HEK293 (cell line): ENCODE data around the gene IL17C.

Experiments used
- CTCF ChIA-PET: fragments of 350-600 bp; formaldehyde crosslinking; extraction: SDS; loops from one replicate; lab custom pipeline; 2021; ENCODE audit warnings: antibody characterized with exemption; lab: Yijun Ruan, JAX
- POLR2A ChIA-PET: fragments of 300-600 bp; formaldehyde crosslinking; extraction: SDS; loops from one replicate; lab custom pipeline; 2020; ENCODE audit warnings: antibody characterized with exemption, inconsistent platforms; lab: Yijun Ruan, JAX
- H3K27ac ChIP-seq: fragments of 200-500 bp; sonication (Bioruptor generic); 2 replicates; pipeline ENCODE4 v1.5.1; 2014; ENCODE audit warnings: low read depth, low read length, control low read depth, inconsistent platforms; ENCODE audit errors: extremely low read depth
- H3K36me3 ChIP-seq, 2 experiments: fragments of 200-500 bp in 1 of 2; sonication (Bioruptor generic) in 1 of 2; 1 replicate in 1 of 2; 2 replicates in 1 of 2; pipeline ENCODE4 v1.5.1; 2014 to 2017; ENCODE audit warnings: inconsistent platforms in 2 of 2, low read length in 2 of 2; ENCODE audit not compliant: control insufficient read depth in 2 of 2, insufficient read depth in 1 of 2
- H3K4me1 ChIP-seq: fragments of 200-500 bp; sonication (Bioruptor generic); 2 replicates; pipeline ENCODE4 v1.5.1; 2014; ENCODE audit warnings: mild to moderate bottlenecking, low read length, inconsistent platforms; ENCODE audit not compliant: control insufficient read depth, insufficient read depth
- H3K4me3 ChIP-seq: 2 replicates; pipeline ENCODE4 v1.5.1; 2011; ENCODE audit warnings: low read depth, mild to moderate bottlenecking, control low read depth, low read length, moderate library complexity
- H3K9me3 ChIP-seq: fragments of 200-500 bp; sonication (Bioruptor generic); 2 replicates; pipeline ENCODE4 v1.5.1; 2014; ENCODE audit warnings: low read depth, low read length, inconsistent platforms; ENCODE audit not compliant: control insufficient read depth, insufficient read depth
- BCL6B ChIP-seq: fragments of 450-650 bp; formaldehyde crosslinking; IDR thresholded peaks from 2 replicates; pipeline ENCODE4 v1.5.1; 2017; ENCODE audit warnings: missing biosample characterization, missing genetic modification characterization
- GLIS2 ChIP-seq: fragments of 450-650 bp; formaldehyde crosslinking; IDR thresholded peaks from 2 replicates; pipeline ENCODE4 v1.5.1; 2016; ENCODE audit warnings: missing biosample characterization, missing genetic modification characterization
- HOXD13 ChIP-seq: sonication (generic); formaldehyde crosslinking; IDR thresholded peaks from 2 replicates; pipeline ENCODE4 v1.8.0; 2022; ENCODE audit warnings: missing genetic modification reagents, borderline replicate concordance
- KLF10 ChIP-seq: fragments of 450-650 bp; IDR thresholded peaks from 2 replicates; pipeline ENCODE4 v1.5.1; 2018; ENCODE audit warnings: missing biosample characterization, mild to moderate bottlenecking, missing genetic modification characterization
- OVOL3 ChIP-seq: fragments of 450-650 bp; formaldehyde crosslinking; IDR thresholded peaks from 2 replicates; pipeline ENCODE4 v1.5.1; 2016; ENCODE audit warnings: missing biosample characterization, missing genetic modification characterization
- ZBTB1 ChIP-seq: fragments of 450-650 bp; formaldehyde crosslinking; IDR thresholded peaks from 2 replicates; pipeline ENCODE4 v1.5.1; 2016; ENCODE audit warnings: missing biosample characterization, missing genetic modification characterization
- ZBTB48 ChIP-seq: fragments of 450-650 bp; formaldehyde crosslinking; IDR thresholded peaks from 2 replicates; pipeline ENCODE4 v1.5.1; 2016; ENCODE audit warnings: missing biosample characterization, missing genetic modification characterization
- ZBTB8A ChIP-seq: fragments of 450-650 bp; formaldehyde crosslinking; IDR thresholded peaks from 2 replicates; pipeline ENCODE4 v1.5.1; 2016; ENCODE audit warnings: missing biosample characterization, missing genetic modification characterization
- ZFHX2 ChIP-seq: fragments of 450-650 bp; formaldehyde crosslinking; conservative IDR thresholded peaks from 2 replicates; pipeline ENCODE4 v1.5.1; 2016; ENCODE audit warnings: missing biosample characterization, missing genetic modification characterization
- ZNF19 ChIP-seq: fragments of 450-650 bp; formaldehyde crosslinking; IDR thresholded peaks from 2 replicates; pipeline ENCODE4; 2016; ENCODE audit warnings: missing biosample characterization, missing genetic modification characterization, low read depth
- ZNF202 ChIP-seq: fragments of 450-650 bp; formaldehyde crosslinking; IDR thresholded peaks from 2 replicates; pipeline ENCODE4 v1.5.1; 2016; ENCODE audit warnings: missing biosample characterization, missing genetic modification characterization, borderline replicate concordance
- ZNF311 ChIP-seq: fragments of 450-650 bp; formaldehyde crosslinking; IDR thresholded peaks from 2 replicates; pipeline ENCODE4 v1.5.1; 2017; ENCODE audit warnings: missing biosample characterization, missing genetic modification characterization, borderline replicate concordance
- ZNF366 ChIP-seq: fragments of 450-650 bp; formaldehyde crosslinking; conservative IDR thresholded peaks from 2 replicates; pipeline ENCODE4 v1.5.1; 2016; ENCODE audit warnings: missing biosample characterization, missing genetic modification characterization
- ZNF391 ChIP-seq: fragments of 450-650 bp; formaldehyde crosslinking; IDR thresholded peaks from 2 replicates; pipeline ENCODE4 v1.5.1; 2016; ENCODE audit warnings: low read depth, missing biosample characterization, missing genetic modification characterization, borderline replicate concordance
- ZNF560 ChIP-seq: fragments of 450-650 bp; formaldehyde crosslinking; IDR thresholded peaks from 2 replicates; pipeline ENCODE4 v1.5.1; 2017; ENCODE audit warnings: missing biosample characterization, missing genetic modification characterization, borderline replicate concordance
- ZNF701 ChIP-seq: fragments of 450-650 bp; formaldehyde crosslinking; IDR thresholded peaks from 2 replicates; pipeline ENCODE4 v1.5.1; 2016; ENCODE audit warnings: missing biosample characterization, missing genetic modification characterization
- ZNF830 ChIP-seq: fragments of 450-650 bp; IDR thresholded peaks from 2 replicates; pipeline ENCODE4 v1.5.0; 2018; ENCODE audit warnings: missing biosample characterization, missing genetic modification characterization, low read depth, mild to moderate bottlenecking, moderate library complexity
- ZNF837 ChIP-seq: fragments of 450-650 bp; formaldehyde crosslinking; IDR thresholded peaks from 2 replicates; pipeline ENCODE4 v1.5.1; 2016; ENCODE audit warnings: missing biosample characterization, missing genetic modification characterization
- TF ChIP-seq, protein P1 (sequence below): fragments of 450-650 bp; formaldehyde crosslinking; IDR thresholded peaks from 2 replicates; pipeline ENCODE4 v1.5.1; 2016; ENCODE audit warnings: missing biosample characterization, missing genetic modification characterization
- TF ChIP-seq, protein P2 (sequence below): fragments of 450-650 bp; formaldehyde crosslinking; IDR thresholded peaks from 2 replicates; pipeline ENCODE4 v1.5.1; 2017; ENCODE audit warnings: missing biosample characterization, missing genetic modification characterization

Gene IL17C

DNA sequence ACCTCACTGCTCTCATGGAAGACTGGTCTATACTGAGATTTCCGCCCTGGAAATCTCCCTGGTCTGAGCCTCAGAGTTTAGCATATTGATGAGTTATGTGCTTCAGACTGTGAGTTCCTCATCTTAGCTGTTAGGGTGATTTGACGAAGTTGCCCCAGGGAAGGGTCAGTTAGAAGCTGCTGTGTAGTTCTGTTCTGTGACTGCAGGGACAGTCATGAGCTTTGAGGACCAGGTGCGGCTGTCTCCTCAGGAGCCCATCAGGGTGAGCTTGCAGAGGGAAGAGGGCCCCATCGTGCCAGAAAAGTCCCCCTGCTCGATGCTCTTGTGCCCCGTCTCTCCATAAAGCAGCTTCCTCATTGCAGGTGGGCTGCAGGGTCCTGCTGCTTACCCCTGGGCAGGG lies 28.3 kb upstream of the IL17C start:
- Histone ChIP-seq H3K4me1 (no peaks in the 10 kb centered on the region), H3K9me3 (no peaks in the 10 kb centered on the region), H3K27ac (no peak overlapping the region), H3K36me3 (peaks cover 13 to 90% of the 10 kb centered on the region in 2 experiments; a peak in 2 of 3 replicates)
- CTCF ChIA-PET = interaction anchor here (0.7 kb wide), 1 partner anchor 10 kb away, joined by 3 read pairs; no protein-coding TSS in a partner anchor
- TF ChIP-seq ZBTB8A (tag by site-specific recombination) (no peak), OVOL3 (tag by site-specific recombination) (no peak), HOXD13 (no peak), ZNF202 (no peak), ZNF366 (tag by site-specific recombination) (no peak), ZNF391 (tag by site-specific recombination) (no peak), ZNF19 (tag by site-specific recombination) (no peak), ZNF311 (no peak), ZNF701 (no peak), ZNF830 (tag by site-specific recombination) (no peak), GLIS2 (tag by site-specific recombination) (no peak), ZNF837 (no peak), ZBTB48 (no peak), ZFHX2 (tag by site-specific recombination) (no peak)
- TF ChIP-seq, protein P1, sequence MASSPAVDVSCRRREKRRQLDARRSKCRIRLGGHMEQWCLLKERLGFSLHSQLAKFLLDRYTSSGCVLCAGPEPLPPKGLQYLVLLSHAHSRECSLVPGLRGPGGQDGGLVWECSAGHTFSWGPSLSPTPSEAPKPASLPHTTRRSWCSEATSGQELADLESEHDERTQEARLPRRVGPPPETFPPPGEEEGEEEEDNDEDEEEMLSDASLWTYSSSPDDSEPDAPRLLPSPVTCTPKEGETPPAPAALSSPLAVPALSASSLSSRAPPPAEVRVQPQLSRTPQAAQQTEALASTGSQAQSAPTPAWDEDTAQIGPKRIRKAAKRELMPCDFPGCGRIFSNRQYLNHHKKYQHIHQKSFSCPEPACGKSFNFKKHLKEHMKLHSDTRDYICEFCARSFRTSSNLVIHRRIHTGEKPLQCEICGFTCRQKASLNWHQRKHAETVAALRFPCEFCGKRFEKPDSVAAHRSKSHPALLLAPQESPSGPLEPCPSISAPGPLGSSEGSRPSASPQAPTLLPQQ = no peak
- TF ChIP-seq, protein P2, sequence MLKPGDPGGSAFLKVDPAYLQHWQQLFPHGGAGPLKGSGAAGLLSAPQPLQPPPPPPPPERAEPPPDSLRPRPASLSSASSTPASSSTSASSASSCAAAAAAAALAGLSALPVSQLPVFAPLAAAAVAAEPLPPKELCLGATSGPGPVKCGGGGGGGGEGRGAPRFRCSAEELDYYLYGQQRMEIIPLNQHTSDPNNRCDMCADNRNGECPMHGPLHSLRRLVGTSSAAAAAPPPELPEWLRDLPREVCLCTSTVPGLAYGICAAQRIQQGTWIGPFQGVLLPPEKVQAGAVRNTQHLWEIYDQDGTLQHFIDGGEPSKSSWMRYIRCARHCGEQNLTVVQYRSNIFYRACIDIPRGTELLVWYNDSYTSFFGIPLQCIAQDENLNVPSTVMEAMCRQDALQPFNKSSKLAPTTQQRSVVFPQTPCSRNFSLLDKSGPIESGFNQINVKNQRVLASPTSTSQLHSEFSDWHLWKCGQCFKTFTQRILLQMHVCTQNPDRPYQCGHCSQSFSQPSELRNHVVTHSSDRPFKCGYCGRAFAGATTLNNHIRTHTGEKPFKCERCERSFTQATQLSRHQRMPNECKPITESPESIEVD = no peak
- TF ChIP-seq, all 188 proteins: peak for 0
- POLR2A ChIA-PET = no interaction called here
- no peak overlapping the region for H3K4me3 ChIP-seq

GRCh38 chr16:88610909-88611812 lies 27.2 kb upstream of the IL17C start:
- CTCF ChIA-PET = interaction anchor here (0.5 to 0.7 kb wide), 2 partner anchors 93 to 695 kb away, joined by 3 read pairs; no protein-coding TSS in a partner anchor
- TF ChIP-seq ZBTB1 (tag by site-specific recombination) (no peak), GLIS2 (tag by site-specific recombination) (no peak), BCL6B (tag by site-specific recombination) (no peak), ZBTB48 (no peak), KLF10 (tag by site-specific recombination) (no peak), ZNF560 (tag by site-specific recombination) (no peak), ZNF19 (tag by site-specific recombination) (no peak), OVOL3 (tag by site-specific recombination) (no peak)
- TF ChIP-seq, all 188 proteins: peak for 0
- no peaks in the 10 kb centered on the region for H3K4me1 ChIP-seq
- H3K36me3 ChIP-seq = peaks cover 13 to 86% of the 10 kb centered on the region in 2 experiments; a peak in 2 of 3 replicates
- no peak overlapping the region for H3K27ac ChIP-seq
- no peaks in the 10 kb centered on the region for H3K9me3 ChIP-seq
- H3K4me3 ChIP-seq = no peak overlapping the region
- POLR2A ChIA-PET = no interaction called here
